GM19351 (cell line): ENCODE results near the gene SCAMP5.

Source experiments
- ATAC-seq: cut with Tn5 transposase; IDR thresholded peaks from one replicate; pipeline ENCODE4 v1.9.1; 2021; ENCODE audit warnings: mild to moderate bottlenecking, moderate library complexity; ENCODE audit not compliant: unreplicated experiment

The SCAMP5 gene

DNA sequence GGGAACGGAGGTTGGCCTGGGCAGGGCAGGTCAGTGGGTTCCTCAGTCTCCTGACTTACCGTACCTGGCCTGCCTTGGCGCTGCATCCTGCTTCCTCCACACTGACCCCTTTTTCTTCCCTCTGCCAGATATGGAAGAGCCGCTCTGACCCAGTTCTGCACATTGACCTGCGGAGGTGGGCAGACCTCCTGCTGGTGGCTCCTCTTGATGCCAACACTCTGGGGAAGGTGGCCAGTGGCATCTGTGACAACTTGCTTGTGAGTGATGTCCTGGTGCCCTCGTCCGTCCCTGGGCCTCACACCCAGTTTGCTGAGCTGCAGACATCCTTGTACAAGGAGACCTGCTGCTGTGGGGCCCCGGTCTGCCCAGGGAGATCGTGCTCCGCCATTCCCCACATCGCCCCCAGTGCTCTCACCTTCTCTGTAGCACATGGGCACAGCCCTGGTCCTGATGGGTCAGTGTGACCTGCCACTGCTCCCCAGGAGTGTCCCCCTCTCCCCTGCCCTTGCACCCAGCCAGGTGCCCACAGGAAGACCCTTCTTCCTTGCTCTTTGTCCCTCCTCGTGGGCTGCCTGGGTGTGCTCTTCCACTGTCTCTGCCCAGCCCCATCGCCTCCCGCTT, 49.0 kb downstream of the SCAMP5 start:
- no peak for ATAC-seq

DNA sequence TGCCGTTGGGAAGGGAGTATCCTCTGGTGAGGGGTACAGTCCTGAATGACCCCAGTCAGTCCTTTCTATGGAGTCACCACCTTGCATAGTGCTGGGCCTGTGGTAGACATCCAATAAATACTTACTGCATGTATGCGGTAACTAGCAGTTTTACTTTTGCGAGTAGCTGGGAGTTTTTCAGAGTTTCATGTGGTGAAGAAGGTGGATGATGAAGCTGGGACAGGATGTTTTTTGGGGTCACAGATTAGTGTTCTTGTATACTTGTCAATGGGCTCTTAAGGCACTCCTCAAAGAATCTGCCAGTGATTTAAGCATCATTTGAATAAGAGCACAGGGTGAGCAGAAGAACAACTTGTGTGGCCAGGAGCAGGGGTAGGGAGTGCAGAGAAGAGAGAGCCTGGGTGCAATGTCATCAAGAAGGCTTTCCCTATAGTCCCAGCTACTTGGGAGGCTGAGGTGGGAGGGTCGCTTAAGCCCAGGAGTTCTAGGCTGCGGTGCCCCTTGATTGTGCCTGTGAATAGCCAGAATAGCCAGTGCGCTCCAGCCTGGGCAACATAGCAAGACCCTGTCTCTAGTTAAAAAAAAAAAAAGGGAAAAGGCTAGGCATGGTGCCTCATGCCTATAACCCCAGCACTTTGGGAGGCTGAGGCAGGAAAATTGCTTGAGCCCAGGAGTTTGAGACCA, 50.1 kb downstream of the SCAMP5 start:
- ATAC-seq, result no peak

DNA sequence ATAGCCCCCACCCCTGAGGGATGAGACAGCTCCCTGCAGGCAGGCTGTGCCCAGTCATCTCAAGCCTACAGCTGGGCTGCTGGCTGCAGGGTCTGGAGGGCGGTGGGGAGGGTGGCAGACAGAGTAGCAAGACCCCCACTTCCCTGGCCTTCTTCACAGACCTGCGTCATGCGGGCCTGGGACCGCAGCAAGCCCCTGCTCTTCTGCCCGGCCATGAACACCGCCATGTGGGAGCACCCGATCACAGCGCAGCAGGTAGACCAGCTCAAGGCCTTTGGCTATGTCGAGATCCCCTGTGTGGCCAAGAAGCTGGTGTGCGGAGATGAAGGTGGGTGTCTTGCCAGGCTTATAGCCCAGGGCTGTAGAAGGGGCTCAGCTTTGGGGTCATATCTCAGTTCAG, 53.0 kb downstream of the SCAMP5 start:
- ATAC-seq, result no peak

- no peak for ATAC-seq
Measured at GRCh38 chr15:75049392-75049791, 54.0 kb downstream of the SCAMP5 start.

DNA sequence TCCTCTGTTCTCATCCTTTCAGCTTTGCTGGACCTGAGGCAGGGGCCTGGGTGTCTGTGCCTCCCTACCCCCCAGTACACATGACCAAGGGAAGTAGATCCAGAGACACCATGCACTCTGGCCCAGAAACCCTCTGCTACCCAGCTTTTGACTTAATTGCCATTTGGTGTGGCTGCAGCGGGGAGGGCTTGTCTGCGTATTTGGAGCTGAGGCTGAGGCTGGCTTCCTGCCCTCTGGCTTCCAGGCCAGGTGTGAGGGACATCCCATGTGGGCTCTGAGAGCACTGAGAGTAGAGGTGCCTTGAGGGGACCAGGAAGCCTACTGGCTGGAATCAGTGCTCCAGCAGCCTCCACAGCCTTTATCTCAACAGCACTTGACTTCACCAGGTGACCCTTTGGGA, 54.9 kb downstream of the SCAMP5 start:
- no peak for ATAC-seq

GRCh38 chr15:75051191-75051608, 55.8 kb downstream of the SCAMP5 start:
- ATAC-seq, result no peak

- no peak for ATAC-seq
Measured at GRCh38 chr15:75051711-75052110, 56.3 kb downstream of the SCAMP5 start.

- ATAC-seq, result no peak
Measured at GRCh38 chr15:75052972-75053747, 57.8 kb downstream of the SCAMP5 start.

DNA sequence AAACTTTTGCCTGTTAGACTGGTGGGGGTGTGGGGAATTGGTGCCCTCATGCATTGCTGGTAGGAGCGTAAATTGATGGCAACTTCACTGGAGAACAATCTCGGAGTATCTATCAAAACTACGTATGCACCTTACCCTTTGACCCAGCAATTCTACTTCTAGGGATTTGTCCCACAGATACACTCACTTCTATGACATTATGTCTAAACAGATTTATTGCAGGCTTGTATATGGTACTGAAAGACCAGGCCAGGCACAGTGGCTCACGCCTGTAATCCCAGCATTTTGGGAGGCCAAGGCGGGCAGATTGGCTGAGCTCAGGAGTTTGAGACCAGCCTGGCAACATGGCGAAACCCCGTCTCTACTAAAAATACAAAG, 58.4 kb downstream of the SCAMP5 start:
- no peak for ATAC-seq

DNA sequence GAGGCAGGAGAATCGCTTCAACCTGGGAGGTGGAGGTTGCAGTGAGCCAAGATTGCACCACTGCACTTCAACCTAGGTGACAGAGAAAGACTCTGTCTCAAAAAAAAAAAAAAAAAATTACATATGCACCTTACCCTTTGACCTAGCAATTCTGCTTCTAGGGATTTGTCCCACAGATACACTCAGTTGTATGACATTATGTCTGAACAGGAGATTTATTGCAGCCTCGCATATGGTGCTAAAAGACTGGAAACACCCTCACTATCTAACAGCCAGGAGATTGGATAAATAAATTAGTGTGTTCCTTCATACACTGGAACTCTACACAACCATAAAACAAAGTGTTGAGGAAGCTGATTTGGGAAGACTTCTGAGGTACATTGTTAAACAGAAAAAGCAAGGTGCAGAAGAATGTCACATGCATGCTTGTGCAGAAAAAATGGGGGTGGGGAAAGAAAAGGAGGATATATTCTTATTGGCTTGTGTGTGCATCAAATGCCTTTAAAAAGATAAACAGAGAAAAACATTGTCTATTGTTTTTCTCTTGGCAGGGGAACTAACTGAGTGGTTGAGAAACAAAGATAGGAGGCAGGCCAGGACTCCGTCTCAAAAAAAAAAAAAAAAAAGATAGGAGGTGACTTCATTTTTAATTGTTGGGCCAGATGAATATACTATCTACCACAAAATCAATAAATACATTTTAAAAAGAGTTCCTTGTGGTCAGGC, 59.0 kb downstream of the SCAMP5 start:
- ATAC-seq, result no peak

DNA sequence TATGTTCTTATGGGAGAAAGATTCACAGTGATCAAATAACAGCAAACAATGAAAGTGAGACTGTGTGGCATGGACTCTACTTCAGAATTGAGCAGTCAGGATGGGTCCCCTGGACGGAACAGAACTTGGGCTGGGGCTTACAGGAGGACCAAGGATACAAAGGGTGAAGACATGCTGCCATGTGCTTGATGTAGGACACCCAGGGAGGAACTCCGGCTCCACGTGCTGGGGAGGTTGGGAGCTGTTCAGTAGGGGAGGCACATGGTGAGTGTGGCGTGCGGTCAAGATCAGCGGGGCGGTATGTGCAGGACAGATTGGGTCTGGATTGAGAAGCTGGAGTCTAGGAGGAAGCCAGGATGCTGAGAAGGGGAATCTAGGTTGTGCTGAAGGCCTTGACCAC, 60.7 kb downstream of the SCAMP5 start:
- no peak for ATAC-seq

GRCh38 chr15:75058127-75058905, 63.0 kb downstream of the SCAMP5 start:
- no peak for ATAC-seq

GRCh38 chr15:75059607-75060006, 64.2 kb downstream of the SCAMP5 start:
- ATAC-seq, result no peak

GRCh38 chr15:75061272-75061671, 65.9 kb downstream of the SCAMP5 start:
- ATAC-seq, result peak; percentile 78

DNA sequence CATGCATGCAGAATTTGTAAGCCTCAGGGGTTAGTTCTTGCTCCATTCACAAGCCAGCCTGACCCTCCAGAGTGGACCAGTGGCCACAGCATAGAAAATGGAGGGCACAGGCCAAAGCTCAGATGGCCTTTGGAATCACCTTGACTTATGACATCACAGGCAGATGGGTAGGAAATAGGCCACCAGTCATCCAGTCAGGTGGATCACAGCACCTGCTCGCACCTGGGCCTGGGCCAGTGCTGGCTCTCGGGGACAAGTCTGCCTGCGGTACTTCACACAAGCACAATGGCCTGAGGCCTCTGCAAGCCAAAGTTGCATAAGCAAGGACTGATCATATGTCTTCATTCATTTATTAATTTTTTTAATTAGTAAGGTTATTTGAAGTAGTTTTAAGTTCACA, 67.3 kb downstream of the SCAMP5 start:
- no peak for ATAC-seq

- ATAC-seq, result no peak
Measured at GRCh38 chr15:75063338-75063737, 68.0 kb downstream of the SCAMP5 start.

- ATAC-seq, result no peak
Measured at GRCh38 chr15:75063889-75064288, 68.5 kb downstream of the SCAMP5 start.

DNA sequence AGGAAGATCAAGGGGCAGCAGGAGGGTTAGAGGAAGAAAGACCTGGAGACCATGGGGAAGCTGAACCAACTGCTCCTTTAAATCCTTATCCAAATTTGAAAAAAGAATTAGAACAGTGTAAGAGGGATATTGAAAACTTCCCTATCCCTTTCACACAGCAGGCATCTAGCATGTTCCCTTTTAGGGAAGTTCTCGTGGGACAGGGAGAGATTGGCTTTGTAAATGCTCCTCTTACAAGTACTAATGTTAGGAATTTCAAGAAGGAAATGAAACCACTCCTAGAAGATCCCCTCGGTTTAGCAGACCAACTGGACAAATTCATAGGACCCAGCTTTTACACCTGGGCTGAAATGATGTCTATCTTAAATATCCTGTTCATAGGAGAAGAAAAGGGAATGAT, 69.5 kb downstream of the SCAMP5 start:
- ATAC-seq, result no peak

- no peak for ATAC-seq
Measured at GRCh38 chr15:75065467-75065850, 70.1 kb downstream of the SCAMP5 start.

DNA sequence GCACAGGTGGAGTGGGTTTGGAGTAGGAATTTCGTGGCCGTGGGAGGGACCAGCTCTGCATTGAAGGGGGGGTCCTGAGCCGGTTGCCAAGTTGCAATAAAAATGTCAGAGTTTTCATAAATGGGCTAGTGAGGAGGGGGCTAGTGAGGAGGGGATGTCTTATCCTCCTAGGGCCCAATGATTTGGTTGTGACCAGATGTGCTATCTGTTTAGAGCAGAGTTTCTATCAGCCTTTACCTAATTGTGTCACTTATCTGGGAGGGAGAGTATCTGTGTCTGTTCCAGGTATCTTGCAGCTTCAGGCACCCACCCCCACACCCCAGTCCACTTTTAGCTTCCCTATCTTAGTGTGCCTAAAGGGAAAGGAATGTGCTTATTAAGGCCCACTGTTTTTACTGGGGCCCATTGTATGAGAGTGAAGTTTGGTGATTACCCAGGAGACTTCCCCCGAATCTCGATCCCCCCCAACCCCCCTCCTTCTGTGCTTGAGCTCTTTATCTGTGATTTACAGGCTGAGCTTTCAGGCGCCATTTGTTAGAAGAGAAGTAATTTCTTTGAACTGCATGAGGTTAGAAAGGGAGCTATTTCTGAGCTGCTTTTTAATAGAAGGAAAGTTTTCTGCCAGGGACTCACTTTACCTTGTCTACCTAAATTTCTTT, 70.6 kb downstream of the SCAMP5 start:
- no peak for ATAC-seq
